Parathyroid adenoma (tissue), 2 donors: Measurements from ENCODE around the gene PDK3.

Experiments used
- H2AFZ ChIP-seq: fragments of 300-600 bp; sonication (generic); one replicate; pipeline ENCODE4 v1.7.0; 2017; ENCODE audit warnings: antibody characterized with exemption, mild to moderate bottlenecking
- H3K27ac ChIP-seq: fragments of 300-600 bp; sonication (generic); one replicate; pipeline ENCODE4 v1.7.0; 2017
- H3K27me3 ChIP-seq: fragments of 300-600 bp; sonication (generic); one replicate; pipeline ENCODE4 v1.7.0; 2017; ENCODE audit warnings: low read length; ENCODE audit not compliant: control insufficient read depth, insufficient read depth
- H3K36me3 ChIP-seq: fragments of 300-600 bp; sonication (generic); one replicate; pipeline ENCODE4 v1.7.0; 2017; ENCODE audit warnings: low read length; ENCODE audit not compliant: control insufficient read depth, insufficient read depth
- H3K4me1 ChIP-seq: fragments of 300-600 bp; sonication (generic); one replicate; pipeline ENCODE4 v1.7.0; 2017; ENCODE audit warnings: control low read depth
- H3K4me2 ChIP-seq: fragments of 300-600 bp; sonication (generic); one replicate; pipeline ENCODE4 v1.7.0; 2017; ENCODE audit warnings: low read length
- H3K4me3 ChIP-seq: fragments of 300-600 bp; sonication (generic); one replicate; pipeline ENCODE4 v1.7.0; 2017; ENCODE audit warnings: low read depth, low read length
- H3K79me2 ChIP-seq: fragments of 300-600 bp; sonication (generic); one replicate; pipeline ENCODE4 v1.7.0; 2017; ENCODE audit warnings: control low read depth
- H3K9ac ChIP-seq: fragments of 300-600 bp; sonication (generic); one replicate; pipeline ENCODE4 v1.7.0; 2017; ENCODE audit warnings: mild to moderate bottlenecking
- H3K9me3 ChIP-seq: fragments of 300-600 bp; sonication (generic); one replicate; pipeline ENCODE4 v1.7.0; 2017; ENCODE audit warnings: low read length; ENCODE audit not compliant: control insufficient read depth
- CTCF ChIP-seq: fragments of 300-600 bp; sonication (generic); IDR thresholded peaks from one replicate; pipeline ENCODE4 v1.7.0; 2017; ENCODE audit warnings: antibody characterized with exemption, mild to moderate bottlenecking
- donor health status: primary hyperparathyroidism.

The PDK3 gene

GRCh38 chrX:24435060-24435459 is 30.0 kb upstream of the PDK3 start:
- Histone ChIP-seq H3K9me3 (no peaks in the 10 kb centered on the region), H3K9ac (no peak overlapping the region), H3K4me1 (no peaks in the 10 kb centered on the region), H3K27ac (no peak overlapping the region), H3K36me3 (no peaks in the 10 kb centered on the region), H3K27me3 (no peaks in the 10 kb centered on the region), H3K4me3 (no peak overlapping the region), H2AFZ (no peak overlapping the region), H3K79me2 (no peaks in the 10 kb centered on the region), H3K4me2 (no peak overlapping the region)
- no peak for TF ChIP-seq CTCF

- H3K36me3 ChIP-seq = no peaks in the 10 kb centered on the region
- no peak overlapping the region for H3K9ac ChIP-seq
- TF ChIP-seq CTCF = no peak
- no peaks in the 10 kb centered on the region for H3K27me3 ChIP-seq
- no peak overlapping the region for H3K4me2 ChIP-seq
- no peaks in the 10 kb centered on the region for H3K4me1 ChIP-seq
- no peaks in the 10 kb centered on the region for H3K9me3 ChIP-seq
- H3K4me3 ChIP-seq = no peak overlapping the region
- no peak overlapping the region for H2AFZ ChIP-seq
- no peak overlapping the region for H3K27ac ChIP-seq
- H3K79me2 ChIP-seq = no peaks in the 10 kb centered on the region
Measured at GRCh38 chrX:24443918-24444317, 21.2 kb upstream of the PDK3 start.

GRCh38 chrX:24444645-24445044 is 20.4 kb upstream of the PDK3 start:
- no peaks in the 10 kb centered on the region for H3K27me3 ChIP-seq
- no peak overlapping the region for H3K4me2 ChIP-seq
- no peak overlapping the region for H2AFZ ChIP-seq
- no peaks in the 10 kb centered on the region for H3K36me3 ChIP-seq
- H3K9ac ChIP-seq = no peak overlapping the region
- TF ChIP-seq CTCF = no peak
- no peak overlapping the region for H3K27ac ChIP-seq
- H3K4me3 ChIP-seq = no peak overlapping the region
- H3K9me3 ChIP-seq = no peaks in the 10 kb centered on the region
- H3K79me2 ChIP-seq = no peaks in the 10 kb centered on the region
- no peaks in the 10 kb centered on the region for H3K4me1 ChIP-seq

- H3K9me3 ChIP-seq = no peaks in the 10 kb centered on the region
- no peak overlapping the region for H3K27ac ChIP-seq
- H3K9ac ChIP-seq = no peak overlapping the region
- H3K27me3 ChIP-seq = no peaks in the 10 kb centered on the region
- no peaks in the 10 kb centered on the region for H3K4me1 ChIP-seq
- H2AFZ ChIP-seq = no peak overlapping the region
- no peak for TF ChIP-seq CTCF
- H3K36me3 ChIP-seq = no peaks in the 10 kb centered on the region
- H3K79me2 ChIP-seq = no peaks in the 10 kb centered on the region
- H3K4me2 ChIP-seq = no peak overlapping the region
- H3K4me3 ChIP-seq = no peak overlapping the region
Measured at GRCh38 chrX:24448762-24449250, 16.3 kb upstream of the PDK3 start.

- H3K27ac ChIP-seq = no peak overlapping the region
- H3K9me3 ChIP-seq = no peaks in the 10 kb centered on the region
- H3K4me1 ChIP-seq = no peaks in the 10 kb centered on the region
- H3K36me3 ChIP-seq = no peaks in the 10 kb centered on the region
- no peak overlapping the region for H3K4me3 ChIP-seq
- no peak overlapping the region for H3K9ac ChIP-seq
- H3K79me2 ChIP-seq = no peaks in the 10 kb centered on the region
- H2AFZ ChIP-seq = no peak overlapping the region
- H3K4me2 ChIP-seq = no peak overlapping the region
- H3K27me3 ChIP-seq = no peaks in the 10 kb centered on the region
- TF ChIP-seq CTCF = no peak
Measured at GRCh38 chrX:24463077-24463476, 2.0 kb upstream of the PDK3 start.
